A549 treated with RU486 at 1 μM for 4 hours (cell line): ENCODE measurements around the gene IL5. TPM values are rescaled to one million over a fixed set of nuclear protein-coding genes. Genes with fewer than 3 reads are reported as not detected.

ENCODE experiments used
- total RNA-seq: library from RNA; stranded (reverse); fragments of 200-300 nt; extraction: Qiagen RNA extraction; gene quantifications from 5 replicates; pipeline ENCODE4 v1.2.3, GENCODE V29; 2022; ENCODE audit warnings: low read depth

The IL5 gene
- total RNA-seq: not detected in 5 replicates

GRCh38 chr5:132543472-132544201 lies at the start of gene IL5:
Gene IL5 (minus strand): TSS chr5:132543522. CDS start chr5:132543478, 44 bp downstream.

DNA sequence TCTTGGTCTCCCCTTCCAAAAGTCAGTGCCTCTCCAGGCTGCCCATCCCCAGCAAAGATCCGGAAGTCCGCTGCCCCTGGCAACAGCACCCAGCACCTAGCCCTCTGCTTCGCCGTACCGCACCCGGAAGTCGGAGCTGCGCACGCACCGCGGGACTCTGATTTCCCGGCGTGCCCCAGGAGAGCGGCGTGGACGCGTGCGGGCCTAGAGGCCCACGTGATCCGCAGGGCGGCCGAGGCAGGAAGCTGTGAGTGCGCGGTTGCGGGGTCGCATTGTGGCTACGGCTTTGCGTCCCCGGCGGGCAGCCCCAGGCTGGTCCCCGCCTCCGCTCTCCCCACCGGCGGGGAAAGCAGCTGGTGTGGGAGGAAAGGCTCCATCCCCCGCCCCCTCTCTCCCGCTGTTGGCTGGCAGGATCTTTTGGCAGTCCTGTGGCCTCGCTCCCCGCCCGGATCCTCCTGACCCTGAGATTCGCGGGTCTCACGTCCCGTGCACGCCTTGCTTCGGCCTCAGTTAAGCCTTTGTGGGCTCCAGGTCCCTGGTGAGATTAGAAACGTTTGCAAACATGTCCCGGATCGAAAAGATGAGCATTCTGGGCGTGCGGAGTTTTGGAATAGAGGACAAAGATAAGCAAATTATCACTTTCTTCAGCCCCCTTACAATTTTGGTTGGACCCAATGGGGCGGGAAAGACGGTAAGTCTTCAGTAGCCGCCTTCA lies 13.6 kb upstream of the IL5 start, which contains the start of gene RAD50:
RAD50 (plus strand) TSS at position 215 of the 715 bp plus-strand sequence; CDS start at position 563, 348 bp downstream.

Other genes with a start within 250 kb of the IL5 start
- 3.9 to 5.1 TPM (median 4.8 TPM) in 5 replicates for gene SLC22A4, start 249.1 kb downstream of the IL5 start, total RNA-seq
- 18.7 to 21.4 TPM (median 20.3 TPM) in 5 replicates for gene SLC22A5, start 173.8 kb downstream of the IL5 start, total RNA-seq
- gene IRF1, start 52.7 kb downstream of the IL5 start, total RNA-seq: 34.6 to 43.4 TPM (median 39.7 TPM) in 5 replicates
- gene RAD50, start 13.5 kb upstream of the IL5 start, total RNA-seq: 27.4 to 38.7 TPM (median 29.9 TPM) in 5 replicates
- gene IL13, start 114.7 kb upstream of the IL5 start, total RNA-seq: 0.07 to 0.24 TPM in 2 of 5 replicates, not detected in the others
- gene IL4, start 130.5 kb upstream of the IL5 start, total RNA-seq: not detected in 5 replicates
- gene KIF3A, start 194.0 kb upstream of the IL5 start, total RNA-seq: 7.1 to 12.0 TPM (median 10.0 TPM) in 5 replicates
- 0.07 to 0.26 TPM (median 0.14 TPM) in 5 replicates for gene CCNI2, start 203.9 kb upstream of the IL5 start, total RNA-seq
- gene SEPTIN8, start 233.7 kb upstream of the IL5 start, total RNA-seq: 13.0 to 21.5 TPM (median 18.9 TPM) in 5 replicates